Cortex of kidney (tissue), 1 donor: ENCODE measurements around the gene DSCAML1.

Experiments used
- DNase-seq: peaks from one replicate; lab custom pipeline; 2025; lab: John Stamatoyannopoulos, UW

The DSCAML1 gene

DNA sequence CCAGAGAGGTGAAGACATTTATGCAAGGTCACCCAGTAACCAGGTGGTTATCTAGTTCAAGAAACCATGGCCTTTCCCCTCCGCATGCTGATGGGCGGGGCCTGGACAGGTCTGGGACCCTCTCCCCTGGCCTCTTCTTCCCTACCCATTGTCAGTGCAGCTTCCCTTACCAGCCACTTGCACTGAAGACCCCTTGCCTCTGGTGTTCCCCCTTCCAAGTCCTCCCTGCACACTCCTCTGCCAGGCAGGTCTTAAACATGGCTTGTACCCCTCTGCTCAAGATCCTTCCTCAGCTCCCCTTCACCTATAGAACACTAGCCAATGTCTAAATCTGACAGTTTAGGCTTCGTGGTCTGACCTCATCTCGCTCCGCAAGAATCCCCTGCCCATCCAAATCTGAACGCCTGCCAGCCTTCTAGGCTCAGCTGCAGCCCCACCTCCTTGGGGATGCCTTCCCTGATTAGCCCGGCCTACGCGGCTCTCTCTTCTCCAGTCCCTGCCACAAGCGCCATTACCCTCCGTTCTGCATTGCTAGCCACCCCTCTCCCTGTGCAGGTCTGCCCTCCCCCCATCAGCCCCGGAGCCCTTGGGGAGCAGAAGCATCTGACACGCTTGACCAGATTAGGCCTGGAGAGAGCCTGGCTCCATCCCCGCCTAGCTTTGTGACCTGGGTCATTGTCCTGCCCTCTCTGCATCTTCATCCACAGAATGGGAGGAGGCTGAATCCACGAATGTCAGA lies 213.8 kb downstream of the DSCAML1 start:
- DNase-seq: no peak

DNA sequence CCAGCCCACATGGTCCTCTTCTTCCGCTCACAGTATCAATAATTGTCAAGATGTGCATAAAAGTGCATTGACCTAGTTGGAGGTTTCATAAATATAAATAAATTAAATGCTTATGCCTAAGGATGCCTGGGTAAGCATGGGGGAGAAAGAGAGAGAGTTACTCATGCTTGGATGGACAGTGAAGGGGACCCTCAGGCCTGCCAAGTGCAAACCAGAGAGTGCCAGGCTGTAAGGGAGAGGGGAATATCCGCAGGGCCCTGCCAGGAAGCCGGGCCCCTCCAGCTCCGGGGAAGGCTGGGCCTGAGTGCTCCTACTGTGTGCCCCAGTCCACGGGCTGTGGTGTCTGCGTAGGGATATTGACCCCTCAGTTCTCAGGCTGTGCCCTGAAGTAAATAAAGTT lies 214.6 kb downstream of the DSCAML1 start:
- no peak for DNase-seq

DNA sequence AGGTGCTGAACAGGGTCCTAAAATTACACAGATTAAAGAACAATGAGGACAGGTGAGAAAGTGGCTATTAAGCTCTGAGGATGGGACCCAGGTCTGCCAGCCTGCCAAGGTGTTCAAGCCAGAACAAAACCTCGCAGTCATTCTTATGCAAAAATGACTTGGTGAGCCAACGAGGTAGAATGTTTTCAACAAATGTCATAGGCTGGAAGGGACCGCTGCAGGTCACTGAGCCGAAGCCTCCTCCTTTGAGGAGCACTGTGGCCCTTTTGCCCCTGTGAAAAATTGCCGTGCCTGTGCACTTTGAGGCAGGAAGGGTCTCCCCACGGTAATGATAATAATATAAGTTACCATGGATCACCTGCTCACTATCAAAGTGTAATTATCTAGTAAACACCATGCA lies 216.2 kb downstream of the DSCAML1 start:
- DNase-seq: no peak

DNA sequence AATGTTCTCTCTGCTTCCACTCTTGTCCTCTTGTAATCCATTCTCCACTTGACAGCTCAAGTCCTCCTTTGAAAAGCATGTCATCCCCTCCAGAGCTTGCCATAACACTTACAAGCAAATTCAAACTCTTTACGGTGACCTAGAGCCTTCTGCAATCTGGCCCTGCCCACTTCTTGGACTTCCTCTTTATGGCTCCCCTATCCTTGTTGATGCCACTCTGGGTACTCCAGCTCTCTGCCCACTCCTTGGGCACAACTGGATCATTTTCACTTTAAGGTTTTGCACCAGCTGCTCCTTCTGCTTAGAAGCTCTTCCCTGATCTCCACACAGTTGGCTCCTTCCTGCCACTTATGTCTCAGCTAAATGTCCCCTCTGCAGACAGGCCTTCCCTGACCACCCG lies 217.9 kb downstream of the DSCAML1 start:
- DNase-seq: no peak

DNA sequence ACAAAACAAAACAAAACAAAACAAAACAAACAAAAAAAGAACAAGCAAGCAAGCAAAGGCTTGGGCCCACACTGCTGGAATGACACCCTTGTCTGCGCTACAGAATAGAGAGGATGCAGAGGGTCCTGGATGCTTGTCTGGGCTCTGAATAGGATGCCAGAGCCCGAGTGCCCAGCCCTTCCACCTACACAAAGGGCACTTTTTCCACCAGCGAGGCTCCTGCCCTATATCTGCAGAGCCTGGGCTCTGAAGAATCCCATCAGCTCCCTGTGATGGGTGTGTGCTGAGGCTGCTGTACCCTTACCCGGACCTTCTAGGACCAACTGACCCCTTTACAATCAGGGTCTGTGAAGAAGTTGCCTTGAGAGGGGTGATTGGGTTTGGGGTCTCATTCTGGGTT lies 221.2 kb downstream of the DSCAML1 start:
- DNase-seq: no peak

DNA sequence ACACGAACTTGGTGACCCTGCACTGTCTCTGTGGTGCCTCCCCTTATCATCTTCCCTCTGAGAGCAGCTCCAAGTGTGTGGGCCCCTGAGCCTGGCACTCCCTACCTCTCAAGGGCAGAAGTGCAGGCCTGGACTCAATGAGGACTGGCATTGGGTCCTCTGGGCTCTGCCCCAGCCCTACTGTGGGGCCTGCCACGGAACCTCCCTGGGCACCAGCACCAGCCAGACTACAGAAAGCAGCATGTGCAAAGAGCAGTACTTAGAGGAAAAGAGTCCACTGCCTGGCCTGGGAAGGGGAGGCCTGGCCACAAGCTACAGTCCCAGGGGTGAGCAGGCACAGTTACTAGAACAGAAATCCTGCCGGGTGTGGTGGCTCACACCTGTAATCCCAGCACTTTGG lies 222.5 kb downstream of the DSCAML1 start:
- no peak for DNase-seq

DNA sequence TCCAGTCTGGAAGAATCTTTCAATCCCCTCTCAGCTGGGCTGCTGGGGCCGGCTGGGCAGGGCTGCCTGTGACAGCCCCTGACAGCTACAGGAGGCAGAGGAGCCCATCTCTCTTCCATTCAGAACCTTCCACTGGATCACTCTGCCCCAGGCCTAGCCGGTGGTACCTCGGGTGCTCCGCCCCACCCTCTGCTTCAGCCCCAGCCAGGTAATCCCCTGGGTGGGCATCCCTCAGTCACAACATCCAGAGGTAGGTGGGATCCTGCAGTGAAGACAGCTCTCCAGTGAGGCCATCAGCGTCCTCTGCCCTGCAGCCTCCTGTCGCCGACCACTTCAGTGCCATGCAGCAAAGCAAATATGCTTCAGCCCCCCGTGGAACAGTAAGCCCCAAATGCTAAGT lies 223.7 kb downstream of the DSCAML1 start:
- no peak for DNase-seq

DNA sequence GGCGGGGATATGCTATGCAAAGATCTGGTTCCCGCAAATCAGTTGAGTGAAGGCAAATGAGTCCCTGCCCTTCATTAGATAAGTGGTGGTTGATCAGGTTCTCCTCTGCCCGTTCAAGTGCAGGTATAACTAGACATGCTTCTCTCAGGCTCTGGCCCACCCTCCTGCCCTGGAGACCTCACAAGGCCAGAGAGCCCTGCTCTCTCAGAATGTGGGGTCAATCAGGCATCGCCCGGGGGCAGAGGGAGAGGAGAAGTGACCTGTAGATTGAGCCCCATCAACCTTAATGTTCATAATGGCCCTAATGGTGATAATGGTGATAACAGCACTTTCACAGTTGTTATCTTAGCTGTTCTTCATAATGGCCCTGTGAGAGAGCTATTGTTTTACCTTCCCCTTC lies 224.3 kb downstream of the DSCAML1 start:
- DNase-seq: no peak

DNA sequence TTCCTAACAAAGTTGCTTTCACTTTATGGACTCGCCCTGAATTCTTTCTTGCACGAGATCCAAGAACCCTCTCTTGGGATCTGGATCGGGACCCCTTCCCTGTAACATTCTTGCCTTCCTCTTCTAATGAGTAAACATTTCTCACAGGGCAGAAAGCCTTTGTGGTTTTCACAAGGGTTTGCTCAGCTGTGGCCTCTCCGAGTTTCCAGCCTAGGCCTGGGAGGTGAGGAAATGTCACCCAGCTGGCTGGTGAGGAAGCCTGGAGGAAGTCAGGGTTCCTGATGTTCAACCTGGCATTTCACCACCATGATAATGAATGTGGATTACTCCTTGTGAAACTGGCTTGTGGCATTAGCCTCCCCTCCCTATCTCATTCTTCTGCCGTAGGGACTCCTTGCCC lies 224.9 kb downstream of the DSCAML1 start:
- no peak for DNase-seq

DNA sequence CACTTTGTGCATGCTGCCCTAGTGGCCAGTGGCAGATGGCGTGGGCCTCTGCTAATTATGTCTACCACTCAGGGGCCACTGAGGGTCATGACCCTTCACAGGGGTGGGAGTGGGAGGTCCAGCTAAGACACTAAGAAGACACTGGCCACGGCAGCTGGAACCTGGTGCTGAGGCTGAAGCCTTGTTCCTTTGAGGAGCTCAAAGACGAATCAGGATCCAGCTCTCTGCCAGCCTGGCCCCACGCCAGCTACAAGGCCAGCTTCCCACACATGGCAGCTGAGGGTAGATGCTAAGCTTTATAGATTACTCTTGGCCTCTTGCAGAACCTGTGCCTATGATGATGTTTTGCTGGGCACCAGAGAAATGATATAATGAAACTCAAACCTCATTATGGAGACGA lies 226.3 kb downstream of the DSCAML1 start:
- no peak for DNase-seq

DNA sequence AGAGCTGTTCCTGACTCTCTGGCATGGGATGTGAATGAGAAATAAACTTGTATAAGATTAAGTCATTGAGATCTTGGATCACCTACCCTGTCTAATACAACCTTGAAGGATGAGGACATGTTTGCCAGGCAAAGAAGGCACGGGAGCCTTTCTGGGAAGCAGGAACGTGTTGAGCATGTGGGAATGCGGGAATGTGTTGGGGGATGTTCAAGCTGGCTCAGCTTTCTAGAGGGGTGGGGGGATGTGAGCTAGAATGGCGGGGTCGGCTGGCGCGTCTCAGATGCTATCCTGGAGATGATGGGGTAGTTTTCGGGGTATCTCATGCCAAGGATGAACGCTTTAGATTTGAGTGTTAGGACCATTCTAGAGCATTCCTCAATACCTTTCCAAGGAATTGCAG lies 227.1 kb downstream of the DSCAML1 start:
- DNase-seq: no peak

DNA sequence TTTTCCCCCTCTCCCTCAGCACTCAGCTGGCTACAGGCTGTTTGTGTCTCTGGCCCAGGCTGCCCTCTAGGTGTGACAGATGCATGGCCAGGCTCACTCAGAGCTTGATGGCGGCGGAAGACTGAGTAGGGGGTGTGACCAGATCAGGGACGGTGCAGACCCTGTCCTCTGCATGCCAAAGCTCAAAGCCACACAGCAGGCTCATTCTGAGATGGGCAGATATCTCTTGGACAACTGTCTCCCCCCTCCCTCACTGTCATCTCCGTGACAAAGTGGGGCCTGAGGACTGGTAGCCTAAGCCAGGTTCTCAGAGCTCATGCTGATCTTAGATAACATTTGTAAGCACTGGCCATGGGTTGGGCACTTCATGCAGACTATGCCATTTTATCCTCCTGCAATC lies 231.3 kb downstream of the DSCAML1 start:
- DNase-seq: no peak

DNA sequence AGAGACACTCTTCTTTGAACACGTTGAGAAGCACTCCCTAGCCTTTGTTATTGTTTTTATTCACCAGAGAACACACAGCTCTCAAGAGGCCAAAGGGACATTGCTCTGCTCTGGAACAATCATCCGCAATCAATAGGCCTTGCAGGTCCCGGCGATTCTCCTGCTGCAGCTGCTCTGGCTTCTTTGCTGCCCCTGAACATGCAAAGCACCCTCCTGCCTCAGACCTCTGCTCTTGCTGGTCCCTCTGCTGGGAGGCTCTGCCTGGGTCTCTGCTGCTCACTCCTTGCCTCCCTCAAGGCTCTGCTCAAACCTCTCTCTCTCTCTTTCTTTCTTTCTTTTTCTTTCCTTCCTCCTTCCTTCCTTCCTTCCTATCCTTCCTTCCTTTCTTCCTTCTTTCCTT lies 232.7 kb downstream of the DSCAML1 start:
- no peak for DNase-seq

DNA sequence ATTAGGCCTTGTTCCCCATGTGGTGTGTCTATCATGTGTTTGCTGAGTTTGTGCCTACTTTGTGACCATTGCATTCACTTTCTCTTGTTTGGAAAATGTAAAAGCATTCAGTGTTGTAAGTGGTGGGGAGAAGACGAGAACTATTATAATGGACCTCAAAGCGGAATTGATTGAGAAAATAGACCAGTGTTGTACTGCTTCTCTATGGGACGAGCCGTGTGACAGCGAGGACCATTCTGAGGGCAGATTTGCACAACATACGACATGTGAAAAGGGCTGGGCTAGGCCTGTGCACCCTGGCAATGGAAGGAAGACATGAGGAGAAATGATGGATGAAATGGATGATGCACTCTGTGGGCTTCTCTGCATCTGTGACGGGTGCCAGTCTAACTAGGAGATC lies 233.5 kb downstream of the DSCAML1 start:
- no peak for DNase-seq

DNA sequence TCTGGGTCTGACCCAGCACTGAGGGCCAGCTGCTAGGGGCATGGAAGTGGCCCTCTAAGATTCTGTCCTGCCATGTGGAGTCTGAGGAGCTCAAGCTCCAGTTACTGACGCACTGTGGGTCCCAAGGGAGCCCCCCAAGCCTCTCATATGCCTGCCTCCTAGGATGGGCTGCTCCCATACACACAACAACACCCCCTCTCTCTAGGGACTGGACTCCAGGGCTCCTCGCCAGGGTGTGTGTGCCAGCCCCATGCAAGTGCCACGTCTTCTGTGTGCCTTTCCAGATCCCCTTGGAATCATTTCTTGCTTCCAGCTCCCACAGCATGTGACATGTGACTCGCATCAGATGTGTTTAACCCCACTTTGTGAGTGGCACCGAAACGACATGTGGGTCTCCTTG lies 234.9 kb downstream of the DSCAML1 start:
- no peak for DNase-seq

DNA sequence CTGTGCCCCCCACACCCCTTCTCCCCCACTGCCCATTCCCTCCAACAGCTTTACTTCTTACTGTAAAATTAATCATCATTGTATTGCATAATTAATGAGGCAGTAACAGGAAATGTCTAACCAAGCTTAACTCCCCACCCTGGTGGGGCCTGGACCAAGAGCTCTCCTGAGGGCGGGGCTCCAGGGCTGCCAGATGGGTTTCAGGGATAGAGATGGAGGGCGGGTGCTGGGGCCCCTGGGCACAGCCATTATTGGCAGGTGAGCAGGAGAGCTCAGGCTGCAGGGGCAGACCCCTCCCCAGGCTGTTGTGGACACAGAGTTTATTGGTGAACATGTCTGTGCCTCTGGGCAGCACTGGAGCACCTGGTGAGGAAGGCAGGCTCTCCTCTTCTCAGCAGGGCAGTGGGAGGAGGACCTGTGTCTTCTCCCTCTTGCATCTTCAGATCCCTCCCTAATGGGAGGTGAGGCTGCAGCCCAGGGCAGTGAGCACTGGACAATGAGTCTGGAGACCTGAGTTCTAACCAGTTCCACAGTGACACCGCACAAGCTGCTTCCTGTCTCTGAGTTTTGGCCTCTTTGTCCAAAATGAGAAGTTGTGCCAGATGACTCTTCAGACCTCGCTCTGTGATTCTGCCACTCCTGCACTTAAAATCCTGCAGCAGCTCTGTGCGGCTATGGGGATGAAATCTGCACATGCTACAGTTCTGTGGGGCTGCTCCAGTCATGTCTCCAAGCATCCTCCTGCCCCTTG lies 236.1 kb downstream of the DSCAML1 start:
- DNase-seq: no peak

DNA sequence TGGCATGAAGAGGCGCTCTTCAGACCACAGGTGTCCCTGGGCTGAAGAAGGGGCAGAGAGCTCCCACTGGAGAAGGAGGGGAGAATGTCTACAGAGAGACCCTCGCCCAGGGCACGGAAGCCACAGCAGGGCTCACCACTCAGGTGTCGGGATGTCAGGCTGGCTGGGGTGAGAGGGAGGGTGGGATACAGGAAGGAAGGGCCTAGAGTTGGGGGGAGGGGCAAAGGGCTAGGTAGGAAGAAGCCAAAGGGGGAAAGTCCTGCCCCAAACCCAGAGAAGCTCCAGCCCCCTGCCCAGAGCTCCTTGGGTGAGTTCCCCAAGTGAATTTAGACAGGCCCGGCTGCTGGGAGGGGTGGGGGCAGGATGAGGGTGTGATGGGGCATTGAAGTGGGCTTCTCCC lies 237.3 kb downstream of the DSCAML1 start:
- DNase-seq: no peak

DNA sequence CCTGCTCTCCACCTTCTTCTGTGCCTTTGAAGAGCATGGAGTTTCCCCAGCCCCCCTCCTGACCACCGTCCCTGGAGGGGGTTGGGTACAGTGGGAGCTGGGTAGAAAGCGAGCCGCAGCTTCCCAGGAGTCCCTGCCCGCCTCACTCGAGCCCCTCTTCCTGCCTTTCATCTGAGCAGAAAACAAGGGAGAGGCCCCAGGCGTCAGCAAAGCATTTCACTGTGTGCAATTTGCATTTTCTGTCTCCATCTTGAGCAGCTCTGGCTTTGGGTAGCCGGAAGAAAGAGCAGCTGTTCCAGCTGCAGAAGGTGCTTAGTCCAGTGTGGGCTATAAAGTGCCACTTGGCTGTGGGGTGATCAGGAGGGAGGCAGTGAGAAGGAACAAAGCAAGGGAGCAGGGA lies 239.7 kb downstream of the DSCAML1 start:
- DNase-seq: no peak

DNA sequence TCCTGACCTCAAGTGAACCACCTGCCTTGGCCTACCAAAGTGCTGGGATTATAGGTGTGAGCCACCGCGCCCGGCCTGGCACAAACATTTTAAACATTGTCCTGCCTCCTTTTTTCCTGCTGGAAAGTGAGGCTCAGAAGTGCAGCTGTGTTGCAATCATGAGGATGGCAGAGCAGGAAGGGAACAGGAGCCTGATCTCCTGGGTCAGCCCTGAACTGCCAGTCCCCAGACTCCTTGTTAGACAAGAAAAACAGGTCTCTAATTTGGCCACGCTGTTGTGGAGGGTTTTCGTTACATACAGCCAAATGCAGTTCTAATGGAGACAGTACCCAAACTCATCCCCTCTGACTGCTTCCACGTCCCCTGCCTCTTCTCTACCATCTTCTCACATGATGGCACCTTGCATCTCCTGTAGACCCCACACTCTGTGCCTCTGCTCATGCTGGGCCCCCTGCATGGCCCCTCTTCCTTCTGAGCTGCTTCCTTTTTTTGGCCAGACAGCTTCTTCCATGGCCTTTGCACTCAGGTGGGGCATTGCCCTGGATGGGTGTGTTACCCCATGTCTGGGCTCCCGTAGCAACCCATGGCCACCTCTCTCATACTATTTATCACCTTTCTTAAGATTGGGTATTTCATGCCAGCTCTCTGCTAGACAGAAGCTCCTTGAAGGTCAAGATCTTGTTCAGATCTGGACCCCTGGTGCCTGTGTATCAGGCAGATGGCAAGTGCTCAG lies 242.2 kb downstream of the DSCAML1 start:
- DNase-seq: no peak

DNA sequence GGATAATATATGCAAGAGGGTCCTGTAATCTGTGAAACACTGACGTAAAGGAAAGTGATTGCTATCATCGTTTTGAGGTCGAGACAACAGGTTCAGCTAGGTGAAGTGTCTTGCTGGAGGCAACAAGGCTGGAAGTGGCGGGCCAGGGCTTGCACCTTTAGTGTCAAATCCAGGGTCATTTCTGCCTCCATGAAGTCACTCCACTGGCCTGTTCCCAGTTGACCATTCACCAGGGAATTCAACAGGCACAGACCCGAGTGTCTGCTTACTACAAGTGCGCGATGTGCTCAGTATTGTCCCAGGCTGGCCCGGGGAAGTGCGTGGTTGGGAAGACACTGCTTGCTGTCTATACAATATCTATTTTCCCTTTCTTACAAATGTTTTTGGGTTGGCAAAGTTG lies 244.4 kb downstream of the DSCAML1 start:
- DNase-seq: no peak

DNA sequence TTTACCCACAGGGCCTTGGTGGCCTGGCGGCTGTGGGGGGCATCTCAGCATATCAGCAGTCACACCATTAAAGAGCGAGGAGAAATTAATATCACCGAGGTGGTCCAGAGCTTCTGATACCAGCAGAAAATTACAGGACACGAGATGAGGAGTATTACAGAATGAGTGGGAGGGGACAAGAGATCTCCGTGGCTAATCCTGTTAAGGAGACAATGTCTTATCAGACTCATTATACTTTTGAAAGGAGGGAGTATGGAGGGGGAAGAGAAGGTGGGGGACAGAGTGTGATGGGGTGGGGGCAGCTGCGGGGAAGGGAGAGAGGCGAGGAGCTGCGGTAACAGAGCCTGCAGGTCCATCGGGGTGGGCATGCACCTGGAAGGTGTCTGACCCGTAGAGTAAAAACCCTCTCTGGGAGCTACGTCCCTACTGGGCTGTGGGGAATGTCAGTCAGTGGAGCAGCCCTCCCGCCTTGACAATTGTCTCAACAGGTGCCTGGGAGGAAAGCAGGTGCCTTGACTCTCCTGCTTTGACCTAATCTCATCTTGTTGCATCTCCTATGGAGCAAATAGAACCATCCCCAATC lies 245.2 kb downstream of the DSCAML1 start:
- DNase-seq: no peak

DNA sequence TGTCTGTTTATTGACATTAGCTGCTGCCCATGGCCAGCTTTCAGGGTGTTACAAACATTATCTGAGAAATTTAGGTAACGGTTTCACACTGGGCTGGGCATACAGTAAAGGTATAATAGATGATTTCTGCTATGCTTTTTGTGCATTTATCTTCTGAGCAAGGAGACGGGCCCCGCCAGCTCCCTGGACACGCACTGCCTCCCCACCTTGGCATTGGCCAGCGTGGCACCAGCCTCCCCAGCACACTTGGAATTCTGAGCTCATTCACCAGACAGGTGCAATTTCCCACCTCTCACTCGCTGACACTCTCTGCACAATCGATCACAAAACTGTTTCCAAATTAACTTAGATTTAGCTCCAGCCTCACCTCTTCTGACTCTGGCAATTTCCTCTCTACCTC lies 246.6 kb downstream of the DSCAML1 start:
- no peak for DNase-seq

DNA sequence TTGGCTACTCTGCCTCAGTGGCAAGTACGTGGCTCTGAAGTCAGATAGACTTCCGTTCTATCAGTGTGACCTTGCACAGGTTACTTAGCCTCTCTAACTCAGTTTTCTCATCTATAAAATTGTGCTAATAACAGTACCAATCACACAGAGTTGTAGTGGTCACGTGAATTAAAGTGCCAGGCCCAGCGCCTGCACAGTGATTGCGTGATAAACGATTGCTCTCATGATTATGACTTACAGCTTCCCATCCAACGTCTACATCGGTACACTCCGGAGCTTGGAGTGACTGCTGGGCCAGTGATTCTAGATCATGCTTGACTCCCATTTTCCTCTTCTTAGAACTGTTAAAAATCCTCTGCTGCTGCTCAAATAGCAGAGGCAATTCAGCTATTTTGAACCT lies 247.6 kb downstream of the DSCAML1 start:
- DNase-seq: no peak
